Measurements from ENCODE around the gene SPATS1. TPM values are rescaled to one million over a fixed set of nuclear protein-coding genes. Genes with fewer than 3 reads are reported as not detected.
"Not testable (repeated sequence)": the region's sequence is repeated elsewhere in the genome, so short reads cannot be mapped to it uniquely, and the experiment has no call there.

SPATS1 gene
- total RNA-seq, 2 experiments from 2014 or later = not detected

DNA sequence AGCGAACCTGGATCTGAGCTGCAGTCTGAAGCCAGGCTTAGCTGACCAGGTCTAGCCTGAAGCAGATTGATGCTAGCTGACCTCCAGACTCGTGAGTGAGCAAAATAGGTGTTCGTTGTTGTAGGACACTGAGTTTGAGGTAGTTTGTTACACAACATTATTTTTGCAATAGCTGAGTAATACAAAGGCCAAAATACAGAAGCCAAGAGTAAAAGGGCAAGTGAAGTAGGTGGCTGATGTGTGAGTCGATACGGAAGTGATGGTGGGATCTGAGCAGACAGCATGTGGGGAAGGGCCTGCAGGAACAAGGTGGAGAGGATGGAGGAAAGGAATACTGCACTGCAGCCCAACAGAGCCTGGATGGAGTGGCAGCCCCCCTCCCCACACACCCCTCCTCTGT lies 8.5 kb upstream of the SPATS1 start:
- ChIA-PET CTCF (interaction anchor here (7.9 kb wide), 1 partner anchor 67 kb away, joined by 64 read pairs; the partner anchor contains the start of gene NFKBIE), POLR2A (no interaction called here)

DNA sequence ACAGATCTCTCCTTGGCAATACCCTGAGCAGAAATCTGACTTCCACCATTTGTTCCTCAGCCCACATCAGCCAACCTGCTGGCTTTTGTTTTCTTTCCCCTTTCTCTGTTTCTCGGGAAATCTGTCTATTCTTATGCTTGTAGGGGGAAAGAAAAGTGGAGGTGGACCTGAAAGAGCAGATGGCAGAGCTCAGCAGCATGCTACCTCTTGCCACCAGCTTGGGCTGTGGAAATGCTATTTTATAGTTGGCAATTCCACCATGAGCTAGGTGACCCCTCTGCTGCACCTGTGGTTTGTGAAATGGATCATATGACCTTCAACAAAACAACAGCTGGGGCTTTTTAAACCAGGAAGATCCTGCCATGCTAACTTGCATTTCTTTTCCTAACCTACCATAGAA lies 6.8 kb upstream of the SPATS1 start:
- ChIA-PET CTCF (interaction anchor here (0.6 to 7.9 kb wide), 4 partner anchors 18 to 164 kb away, joined by 3 to 64 read pairs (median 4); partner anchors contain the start of gene NFKBIE), POLR2A (interaction anchor here (0.6 kb wide), 1 partner anchor 194 kb away, joined by 4 read pairs; no protein-coding TSS in a partner anchor)

DNA sequence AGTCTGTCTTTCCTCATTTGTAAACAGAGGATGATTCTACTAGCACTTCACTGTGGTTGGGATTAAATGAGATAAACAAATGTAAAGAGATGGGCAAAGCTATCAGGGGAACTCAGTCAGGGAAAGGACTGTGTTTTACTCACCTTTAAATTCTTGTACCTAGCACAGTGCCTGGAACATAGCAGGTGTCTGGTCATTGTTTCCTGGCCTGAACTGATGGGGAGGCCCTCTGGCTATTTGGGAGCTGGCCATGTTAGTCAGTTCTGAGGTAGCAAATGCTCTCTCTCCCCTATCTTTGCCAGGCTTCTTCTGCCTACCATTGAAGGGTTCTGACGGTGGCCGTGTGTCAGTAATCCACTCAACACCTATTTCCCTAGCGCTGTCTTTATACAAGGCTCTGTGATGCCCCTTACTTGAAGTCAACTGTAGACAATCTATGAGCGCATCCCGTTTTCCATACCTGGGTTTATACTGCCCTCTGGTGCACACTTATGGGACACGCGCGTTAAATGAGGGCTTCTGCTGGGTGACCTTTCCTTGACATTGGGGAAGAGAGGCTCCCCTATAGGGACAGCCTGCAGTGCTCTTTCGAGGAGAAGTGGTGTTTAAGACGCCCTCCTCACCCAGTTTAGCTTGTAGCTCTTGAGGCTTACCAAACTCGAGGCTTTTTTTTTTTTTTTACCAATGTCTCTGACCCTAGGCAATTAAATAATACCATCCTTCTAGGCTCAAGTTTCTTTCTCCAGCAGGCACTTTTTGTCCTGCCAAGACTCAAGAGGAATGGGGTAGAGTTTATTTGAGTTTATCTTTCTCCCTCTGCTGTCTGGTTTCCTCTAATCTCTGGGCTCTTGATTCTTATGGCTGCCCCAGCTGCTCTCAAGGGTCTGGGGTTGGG lies 4.0 kb upstream of the SPATS1 start:
- ChIA-PET CTCF (interaction anchor here (0.6 to 7.9 kb wide), 12 partner anchors 34 to 1577 kb away, joined by 3 to 64 read pairs (median 4); partner anchors contain the start of gene NFKBIE), POLR2A (interaction anchor here (0.6 to 0.7 kb wide), 3 partner anchors 39 to 71 kb away, joined by 3 to 6 read pairs (median 3); no protein-coding TSS in a partner anchor)

DNA sequence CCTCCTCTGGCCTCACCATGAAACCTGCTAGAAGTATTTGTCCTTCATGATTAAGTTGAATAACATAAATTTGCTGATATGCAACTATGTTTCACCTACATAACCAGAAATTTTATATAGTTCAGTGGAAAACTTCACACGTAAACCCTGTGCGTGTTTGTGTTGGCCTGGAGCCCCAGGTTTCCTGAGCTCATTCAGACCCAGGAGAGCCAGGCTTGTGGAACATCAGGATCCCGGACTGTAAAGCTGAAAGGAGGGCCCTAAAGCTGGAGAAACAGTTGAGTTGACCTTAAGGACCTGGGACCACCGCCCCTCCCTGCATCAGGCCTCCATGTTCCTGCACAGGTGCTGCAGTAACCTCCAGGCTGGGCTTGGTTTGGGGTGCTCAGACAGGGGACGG lies 3.1 kb upstream of the SPATS1 start:
- ChIA-PET CTCF (interaction anchor here (0.6 to 7.9 kb wide), 9 partner anchors 34 to 1578 kb away, joined by 3 to 64 read pairs (median 4); partner anchors contain the start of genes NFKBIE and TMEM151B), POLR2A (interaction anchor here (0.7 kb wide), 2 partner anchors 50 to 72 kb away, joined by 3 to 6 read pairs; no protein-coding TSS in a partner anchor)

DNA sequence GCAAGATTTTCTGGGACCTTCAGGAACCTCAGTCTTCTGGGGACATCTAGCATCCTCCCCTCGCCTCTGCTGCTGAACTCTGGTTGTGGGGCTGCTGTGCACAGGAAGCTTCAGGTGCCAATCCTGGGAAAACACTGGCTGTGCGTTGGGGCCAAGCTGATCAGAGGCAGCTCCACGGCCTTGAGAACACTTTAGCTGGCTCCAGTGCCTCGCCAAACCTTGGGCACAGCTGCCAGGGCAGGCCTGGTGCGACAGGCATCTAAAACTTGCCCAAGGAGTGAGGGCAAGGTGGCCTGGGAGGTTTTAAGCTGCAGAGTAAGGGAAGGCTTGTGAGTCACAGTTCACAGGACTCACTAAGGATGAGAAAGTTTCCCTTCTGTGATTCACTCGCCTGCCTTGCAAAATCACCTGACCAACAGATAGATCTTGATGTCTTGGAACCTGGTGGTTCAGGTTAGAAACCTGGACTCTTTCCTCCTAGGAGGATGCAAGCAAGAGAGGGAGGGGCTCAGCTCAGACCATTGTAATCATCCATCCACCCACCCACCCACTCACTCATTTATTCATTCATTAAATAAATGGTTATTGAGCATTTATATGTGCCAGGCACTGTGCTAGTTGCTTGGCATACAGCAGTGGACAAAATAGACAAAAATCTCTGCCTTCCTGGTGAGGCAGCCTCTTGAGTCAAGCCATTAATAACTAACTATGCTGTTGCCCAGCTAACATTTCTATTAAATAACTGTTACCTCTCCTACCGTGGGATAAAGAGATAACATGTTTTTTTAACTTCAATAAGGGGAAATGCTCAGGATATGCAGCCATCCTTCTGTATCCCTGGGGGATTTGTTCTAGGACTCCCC lies 2.5 kb upstream of the SPATS1 start:
- CTCF ChIA-PET = interaction anchor here (0.9 to 7.9 kb wide), 4 partner anchors 65 to 118 kb away, joined by 3 to 64 read pairs (median 6); partner anchors contain the start of genes NFKBIE and TMEM151B
- POLR2A ChIA-PET = interaction anchor here (0.8 kb wide), 1 partner anchor 84 kb away, joined by 3 read pairs; no protein-coding TSS in a partner anchor

DNA sequence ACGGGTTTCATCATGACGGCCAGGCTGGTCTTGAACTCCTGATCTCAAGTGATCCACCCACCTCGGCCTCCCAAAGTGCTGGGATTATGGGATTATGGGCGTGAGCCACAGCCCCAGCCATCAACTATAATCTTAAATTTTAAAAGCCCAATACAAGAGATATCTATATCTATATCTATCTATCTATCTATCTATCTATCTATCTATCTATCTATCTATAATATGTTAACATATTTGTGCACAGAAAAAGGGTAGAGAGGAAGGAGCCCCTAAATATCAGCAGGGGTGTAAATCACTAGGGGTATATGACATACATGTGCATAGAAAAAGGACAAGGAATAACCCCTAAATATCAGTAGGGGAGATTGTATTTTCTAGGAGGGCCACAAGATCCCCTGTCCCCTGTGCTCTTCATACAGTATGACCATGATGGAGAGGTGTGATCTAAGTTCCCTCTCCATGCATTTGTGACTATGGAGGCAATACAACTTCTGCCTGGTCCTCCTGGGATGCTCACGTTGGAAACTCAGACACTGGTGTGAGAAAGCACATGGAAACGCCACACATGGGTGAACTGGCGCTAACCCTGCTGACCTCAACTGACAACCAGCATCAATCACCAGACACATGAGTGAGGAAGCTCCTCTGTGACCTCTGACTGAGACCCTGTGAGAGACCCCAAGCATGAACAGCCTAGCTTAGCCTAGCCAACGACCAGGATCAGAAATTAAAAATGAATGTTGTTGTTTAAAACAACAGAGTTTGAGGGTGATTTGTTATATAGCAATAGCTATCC lies 1.2 kb upstream of the SPATS1 start:
- ChIA-PET CTCF (interaction anchor here (0.7 to 5.4 kb wide), 2 partner anchors 73 to 152 kb away, joined by 3 to 21 read pairs; no protein-coding TSS in a partner anchor), POLR2A (no interaction called here)

DNA sequence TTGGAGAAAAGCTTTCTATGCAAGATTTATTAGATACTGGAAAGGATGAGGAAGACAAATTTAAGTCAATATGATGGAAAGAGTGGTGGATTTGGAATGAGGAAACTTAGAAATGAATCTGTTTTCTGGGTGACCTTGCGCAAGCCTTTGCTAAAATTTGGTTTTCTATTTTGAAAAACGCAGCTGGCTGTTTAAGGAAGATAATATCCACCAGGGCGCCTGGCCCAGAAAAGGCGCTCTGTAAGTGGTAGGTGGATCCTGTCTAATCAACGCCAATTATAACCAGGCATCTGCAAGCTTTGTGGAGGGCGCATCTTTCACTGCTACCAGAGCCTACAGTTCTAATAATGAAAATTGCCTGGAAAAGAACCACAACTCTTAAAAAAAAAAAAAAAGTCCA lies 398 bp upstream of the SPATS1 start:
- ChIA-PET CTCF (interaction anchor here (0.7 to 5.4 kb wide), 5 partner anchors 29 to 153 kb away, joined by 3 to 21 read pairs (median 3); partner anchors contain the start of gene AARS2), POLR2A (no interaction called here)

DNA sequence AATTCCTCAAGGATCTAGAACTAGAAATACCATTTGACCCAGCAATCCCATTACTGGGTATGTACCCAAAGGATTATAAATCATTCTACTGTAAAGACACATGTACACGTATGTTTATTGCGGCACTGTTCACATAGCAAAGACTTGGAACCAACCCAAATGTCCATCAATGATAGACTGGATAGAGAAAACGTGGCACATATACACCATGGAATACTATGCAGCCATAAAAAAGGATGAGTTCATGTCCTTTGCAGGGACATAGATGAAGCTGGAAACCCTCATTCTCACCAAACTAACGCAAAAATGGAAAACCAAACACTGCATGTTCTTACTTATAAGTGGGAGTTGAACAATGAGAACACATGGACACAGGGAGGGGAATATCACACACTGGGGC lies 4.4 kb downstream of the SPATS1 start:
- POLR2A ChIA-PET, CTCF ChIA-PET: not testable (repeated sequence)

DNA sequence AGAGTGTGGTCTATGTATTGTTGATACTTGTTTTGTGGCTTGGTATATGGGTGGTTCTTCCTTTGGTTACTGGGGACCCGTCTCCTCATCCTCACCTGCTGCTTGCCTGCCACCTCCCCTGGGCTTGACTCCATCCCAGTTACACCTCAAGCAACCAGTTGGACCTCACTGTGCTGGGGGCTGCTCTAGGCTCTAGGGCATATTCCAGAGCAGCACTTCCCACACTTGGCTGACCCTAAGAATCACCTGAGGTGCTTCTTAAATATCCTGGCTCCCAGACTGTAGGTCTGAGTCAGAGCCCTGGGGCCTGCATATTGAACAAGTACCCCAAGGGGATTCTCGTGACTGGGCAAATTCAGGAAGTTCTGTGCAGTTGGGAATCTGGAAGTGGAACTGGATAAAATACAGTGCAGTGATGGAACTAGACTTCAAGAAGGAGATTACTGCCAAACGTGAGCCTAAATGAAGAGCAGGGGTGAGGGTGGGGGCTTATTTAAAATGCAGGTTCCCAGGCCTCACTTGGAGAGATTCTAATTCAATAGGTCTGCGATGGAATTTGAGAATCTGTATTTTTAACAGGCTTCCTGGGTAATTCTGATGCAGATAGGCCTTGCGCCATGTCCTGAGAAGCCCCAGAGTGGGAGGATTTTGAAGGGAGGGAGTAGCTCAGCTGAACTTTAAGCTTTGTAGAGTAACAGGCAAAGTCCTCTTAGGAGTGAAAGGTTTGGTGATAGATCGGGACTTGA lies 7.6 kb downstream of the SPATS1 start:
- CTCF ChIA-PET = interaction anchor here (0.6 to 0.7 kb wide), 2 partner anchors 79 to 500 kb away, joined by 3 to 5 read pairs; no protein-coding TSS in a partner anchor

DNA sequence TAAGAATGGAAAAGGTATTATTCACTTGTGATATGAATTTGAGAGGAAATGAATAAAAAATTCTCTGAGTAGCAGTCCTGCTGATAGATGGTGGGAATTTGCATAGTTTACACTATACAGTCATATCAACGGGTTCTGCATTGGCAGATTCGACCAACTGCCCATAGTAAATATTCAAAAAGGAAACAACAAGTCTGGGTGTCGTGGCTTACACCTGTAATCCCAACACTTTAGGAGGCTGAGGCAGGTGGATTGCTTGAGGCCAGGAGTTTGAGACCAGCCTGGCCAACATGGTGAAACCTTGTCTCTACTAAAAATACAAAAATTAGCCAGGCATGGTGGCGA lies 8.2 kb downstream of the SPATS1 start:
- POLR2A ChIA-PET = not testable (repeated sequence)
- CTCF ChIA-PET = interaction anchor here (0.6 to 0.7 kb wide), 2 partner anchors 80 to 500 kb away, joined by 3 to 5 read pairs; no protein-coding TSS in a partner anchor

More for the DNA sequence above, 7.6 kb downstream of the SPATS1 start:
- POLR2A ChIA-PET = no interaction called here

DNA sequence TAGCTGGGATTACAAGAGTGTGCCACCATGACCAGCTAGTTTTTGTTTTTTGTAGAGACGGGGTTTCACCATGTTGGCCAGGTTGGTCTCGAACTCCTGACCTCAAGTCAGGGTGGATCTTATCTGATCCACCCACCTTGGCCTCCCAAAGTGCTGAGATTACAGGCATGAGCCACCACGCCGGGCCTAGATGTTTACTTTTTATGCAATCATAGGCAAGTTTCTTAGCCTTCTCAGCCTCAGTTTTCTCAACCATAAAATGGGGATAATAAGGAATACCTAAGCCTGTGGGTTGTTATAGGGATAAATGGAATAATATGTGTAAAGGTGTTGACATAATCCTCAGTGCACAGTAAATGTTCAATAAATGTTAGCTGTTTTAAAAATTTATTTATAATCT lies 9.8 kb downstream of the SPATS1 start:
- ChIA-PET POLR2A (no interaction called here), CTCF (no interaction called here)

DNA sequence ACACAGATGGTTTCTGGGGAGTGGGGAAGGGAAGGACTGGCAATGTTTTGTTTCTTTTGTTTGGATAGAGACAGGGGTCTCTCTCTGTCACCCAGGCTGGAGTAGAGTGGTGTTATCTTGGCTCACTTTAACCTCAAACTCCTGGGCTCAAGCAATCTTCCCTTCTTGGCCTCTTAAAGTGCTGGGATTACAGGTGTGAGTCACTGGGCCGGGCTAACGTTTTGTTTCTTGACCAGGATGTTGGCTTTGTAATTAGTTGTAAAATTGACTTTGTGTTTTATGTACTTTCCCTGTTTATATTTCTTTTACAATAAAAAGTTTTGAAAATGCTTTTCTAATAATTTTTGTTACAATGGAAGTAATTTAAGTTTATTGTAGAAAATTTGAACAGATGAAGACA lies 10.9 kb downstream of the SPATS1 start:
- ChIA-PET POLR2A (no interaction called here), CTCF (interaction anchor here (0.6 to 0.7 kb wide), 2 partner anchors 18 to 627 kb away, joined by 5 read pairs; no protein-coding TSS in a partner anchor)

DNA sequence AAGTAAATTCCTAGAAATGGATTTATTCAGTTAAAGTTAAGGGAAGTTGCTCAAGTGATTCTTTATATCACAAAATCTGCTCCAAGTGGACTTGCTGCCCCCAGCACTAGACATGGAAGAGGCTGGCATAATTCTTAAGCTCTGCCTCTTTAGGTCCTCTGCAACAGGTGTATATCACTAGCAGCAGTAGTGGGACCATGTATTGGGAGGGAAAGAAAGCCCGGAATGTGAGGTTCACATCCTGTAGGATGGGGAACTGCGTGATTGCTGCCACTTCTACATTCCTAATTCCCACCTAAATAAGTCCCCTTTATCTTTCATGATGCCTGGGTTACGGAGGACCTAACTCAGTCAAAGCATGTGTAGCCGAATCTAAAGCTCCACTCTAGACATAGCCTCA lies 13.2 kb downstream of the SPATS1 start:
- CTCF ChIA-PET = no interaction called here
- POLR2A ChIA-PET = no interaction called here

DNA sequence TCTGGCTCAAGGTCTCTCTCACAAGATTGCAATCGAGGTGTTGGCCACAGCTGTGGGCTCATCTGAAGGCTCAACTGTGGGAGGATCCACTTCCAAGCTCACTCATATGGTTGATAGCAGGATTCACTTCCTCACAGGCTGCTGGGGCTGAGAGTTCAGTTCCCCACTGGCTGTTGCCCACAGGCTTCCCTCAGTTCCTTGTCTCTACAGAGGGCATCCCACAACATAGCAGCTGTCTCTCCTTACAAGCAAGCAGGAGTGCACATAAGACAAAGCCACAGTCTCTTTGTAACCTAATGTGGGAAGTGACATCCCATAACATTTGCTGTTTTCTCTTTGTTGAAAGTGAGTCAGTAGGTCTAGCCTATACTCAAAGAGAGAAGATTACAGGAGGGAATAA lies 14.0 kb downstream of the SPATS1 start:
- CTCF ChIA-PET = no interaction called here

DNA sequence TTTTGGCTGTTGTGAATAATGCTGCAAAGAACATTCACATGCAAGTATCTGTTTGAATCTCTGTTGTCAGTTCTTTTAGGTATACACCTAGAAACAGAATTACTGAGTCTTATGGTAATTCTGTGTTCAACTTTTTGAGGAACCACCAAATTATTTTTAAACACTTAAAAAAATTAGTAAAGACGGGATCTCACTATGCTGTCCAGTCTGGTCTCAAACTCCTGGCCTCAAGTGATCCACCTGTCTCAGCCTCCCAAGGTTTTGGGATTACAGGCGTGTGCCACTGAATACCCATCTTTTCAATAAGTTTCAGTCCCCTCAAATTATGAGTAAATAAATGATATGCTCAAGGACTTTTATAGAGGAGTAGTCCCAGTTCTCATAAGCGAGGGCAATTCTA lies 17.5 kb downstream of the SPATS1 start:
- ChIA-PET CTCF (no interaction called here), POLR2A (no interaction called here)

More for the DNA sequence above, 14.0 kb downstream of the SPATS1 start:
- POLR2A ChIA-PET = no interaction called here

DNA sequence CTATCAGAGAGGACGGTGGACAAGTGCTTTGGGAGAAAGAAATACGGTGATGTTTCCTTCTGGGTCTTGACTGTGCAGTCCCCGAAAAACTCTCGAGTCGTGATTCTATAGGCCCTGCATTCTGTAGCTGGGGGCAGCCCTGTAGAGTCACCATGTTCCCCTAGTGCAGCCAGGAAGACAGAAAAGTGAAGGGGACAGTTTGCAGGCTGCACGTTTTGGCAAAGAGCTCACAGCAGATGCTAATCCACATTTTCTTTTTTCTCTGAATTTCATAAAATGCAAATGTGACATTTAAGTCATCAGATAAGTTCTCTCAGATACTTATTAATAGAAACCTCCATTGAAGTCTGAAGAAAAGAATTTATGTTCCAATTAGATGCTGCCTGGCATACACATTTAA lies 19.5 kb downstream of the SPATS1 start:
- CTCF ChIA-PET = no interaction called here
- POLR2A ChIA-PET = no interaction called here

DNA sequence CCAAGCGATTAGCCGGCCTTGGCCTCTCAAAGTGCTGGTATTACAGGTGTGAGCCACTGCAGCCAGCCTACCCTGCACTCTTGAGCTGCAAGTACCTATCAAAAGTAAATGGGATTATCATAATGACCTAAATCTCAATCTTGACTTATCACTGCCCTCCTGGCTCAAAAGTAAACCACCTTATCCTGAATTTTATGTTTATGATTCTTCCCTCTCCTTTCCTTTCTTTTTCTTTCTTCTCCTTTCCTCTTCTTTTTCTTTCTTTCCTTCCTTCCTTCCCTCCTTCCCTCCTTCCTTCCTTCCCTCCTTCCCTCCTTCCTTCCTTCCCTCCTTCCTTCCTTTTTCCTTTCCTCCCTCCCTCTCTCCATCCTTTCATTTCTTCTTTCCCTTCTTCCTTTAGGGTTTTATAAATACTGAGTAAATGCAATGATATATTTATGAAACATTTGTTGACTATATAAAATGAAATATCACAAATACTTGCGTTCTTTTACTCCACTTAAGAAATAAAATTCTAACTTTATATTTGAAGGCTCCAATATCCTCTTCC lies 21.0 kb downstream of the SPATS1 start:
- ChIA-PET CTCF (no interaction called here), POLR2A (no interaction called here)

DNA sequence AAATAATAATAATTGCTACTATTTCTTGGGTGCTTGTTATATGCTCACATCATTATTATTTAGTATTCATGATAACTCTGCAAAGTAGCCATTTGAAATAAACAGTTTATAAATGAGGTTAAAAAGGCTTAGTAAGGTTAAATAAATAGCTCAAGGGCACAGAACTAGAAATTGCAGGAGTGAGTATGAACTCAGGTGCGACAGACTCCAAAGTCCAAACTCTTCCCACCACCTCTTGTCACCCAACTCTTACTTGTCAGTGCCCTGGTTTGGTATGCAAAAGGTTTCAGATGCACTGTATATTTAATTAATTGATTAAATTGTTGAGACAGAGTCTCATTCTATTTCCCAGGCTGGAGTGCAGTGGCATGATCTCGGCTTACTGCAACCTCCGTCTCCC lies 24.3 kb downstream of the SPATS1 start:
- ChIA-PET CTCF (no interaction called here), POLR2A (no interaction called here)

Data from activated CD8-positive, alpha-beta memory T cell treated with anti-CD3 and anti-CD28 coated beads for 36 hours (primary cell).